HFF-Myc (cell line): ENCODE measurements around the gene OSBPL1A.

ENCODE experiments used
- DNase-seq: peaks from one replicate; pipeline ENCODE4 v3.0.0-alpha.2; 2011; ENCODE audit warnings: low read depth; ENCODE audit errors: extremely low read depth
- H3K4me3 ChIP-seq: replicated peaks from 2 replicates; pipeline ENCODE4 v1.5.1; 2011; ENCODE audit warnings: low read depth, mild to moderate bottlenecking, control low read depth, low read length
- CTCF ChIP-seq: IDR thresholded peaks from 2 replicates; pipeline ENCODE4 v1.5.1; 2012; ENCODE audit warnings: mild to moderate bottlenecking, low read depth, low read length, control low read depth; ENCODE audit errors: missing control alignments

The OSBPL1A gene

DNA sequence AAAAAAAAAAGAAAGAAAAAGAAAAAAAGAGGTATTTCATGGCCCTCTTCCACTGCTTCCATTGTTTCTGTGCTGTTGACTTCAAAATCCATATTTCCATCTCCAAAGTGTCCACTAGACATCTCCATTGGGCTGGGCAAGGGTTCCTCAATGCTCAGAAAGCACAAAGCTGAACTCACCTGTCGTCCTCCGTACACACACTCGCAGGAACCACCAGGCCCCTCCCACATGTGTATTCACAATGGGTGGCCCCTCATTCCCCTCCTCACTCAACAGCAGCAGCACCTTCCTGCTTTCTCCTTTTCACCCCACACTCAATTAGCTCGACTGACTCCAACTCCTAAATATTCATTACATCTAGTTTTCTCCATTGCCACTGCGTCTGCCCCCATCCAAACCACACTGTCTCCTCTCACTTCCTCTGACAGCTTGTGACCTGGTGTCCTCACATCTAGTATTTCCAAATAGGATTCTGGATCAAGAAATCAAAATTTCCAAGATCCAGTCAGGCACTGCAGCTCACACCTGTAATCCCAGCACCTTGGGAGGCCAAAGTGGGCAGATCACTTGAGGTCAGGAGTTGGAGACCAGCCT, 25.2 kb downstream of the OSBPL1A start:
- no peak for DNase-seq
- no peak for TF ChIP-seq CTCF
- no peak overlapping the region for H3K4me3 ChIP-seq

DNA sequence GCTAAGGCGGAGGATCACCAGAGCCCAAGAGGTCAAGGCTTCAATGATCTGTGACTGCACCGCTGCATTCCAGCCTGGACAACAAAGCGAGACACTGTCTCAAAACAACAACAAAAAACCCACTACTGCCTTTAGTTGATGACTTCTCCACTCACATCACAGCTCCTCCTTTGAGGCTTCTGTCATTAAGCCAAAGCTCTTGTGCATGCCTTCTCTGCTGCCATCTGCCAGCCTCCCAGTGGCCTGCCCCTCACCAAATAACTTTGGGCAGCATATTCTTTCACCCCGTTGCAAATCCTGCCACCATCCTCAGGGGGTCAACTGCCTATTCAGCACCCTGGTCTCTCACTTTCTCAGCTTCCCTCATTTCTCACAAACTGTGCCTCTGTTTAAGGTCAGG, 27.5 kb downstream of the OSBPL1A start:
- no peak for TF ChIP-seq CTCF
- H3K4me3 ChIP-seq = no peak overlapping the region
- no peak for DNase-seq

GRCh38 chr18:24369426-24369825, 28.2 kb downstream of the OSBPL1A start:
- no peak for TF ChIP-seq CTCF
- DNase-seq = no peak

GRCh38 chr18:24368749-24369148, 28.9 kb downstream of the OSBPL1A start:
- H3K4me3 ChIP-seq = no peak overlapping the region
- TF ChIP-seq CTCF = no peak
- no peak for DNase-seq

More at GRCh38 chr18:24369426-24369825, 28.2 kb downstream of the OSBPL1A start:
- H3K4me3 ChIP-seq = no peak overlapping the region

DNA sequence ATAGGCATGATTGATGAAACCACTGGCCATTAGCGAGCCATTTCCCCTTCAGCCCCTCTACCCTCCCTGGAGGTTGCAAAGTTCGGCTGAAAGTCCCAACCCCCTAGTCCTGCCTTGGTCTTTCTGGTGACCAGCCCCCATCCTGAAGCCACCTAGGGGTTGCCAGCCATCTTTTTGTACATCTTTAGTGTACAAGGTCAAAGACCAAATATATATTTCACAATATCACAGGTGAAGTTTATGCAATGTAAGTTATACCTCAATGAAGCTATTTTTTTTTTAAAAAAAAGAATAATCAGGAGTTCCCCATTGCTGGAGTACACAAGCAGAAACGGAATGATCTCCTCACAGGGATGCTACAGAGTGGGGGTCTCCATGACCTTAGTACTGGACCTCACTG, 31.3 kb downstream of the OSBPL1A start:
- no peak overlapping the region for H3K4me3 ChIP-seq
- DNase-seq = no peak
- no peak for TF ChIP-seq CTCF

GRCh38 chr18:24364177-24364576, 33.4 kb downstream of the OSBPL1A start:
- no peak overlapping the region for H3K4me3 ChIP-seq
- TF ChIP-seq CTCF = no peak
- no peak for DNase-seq

DNA sequence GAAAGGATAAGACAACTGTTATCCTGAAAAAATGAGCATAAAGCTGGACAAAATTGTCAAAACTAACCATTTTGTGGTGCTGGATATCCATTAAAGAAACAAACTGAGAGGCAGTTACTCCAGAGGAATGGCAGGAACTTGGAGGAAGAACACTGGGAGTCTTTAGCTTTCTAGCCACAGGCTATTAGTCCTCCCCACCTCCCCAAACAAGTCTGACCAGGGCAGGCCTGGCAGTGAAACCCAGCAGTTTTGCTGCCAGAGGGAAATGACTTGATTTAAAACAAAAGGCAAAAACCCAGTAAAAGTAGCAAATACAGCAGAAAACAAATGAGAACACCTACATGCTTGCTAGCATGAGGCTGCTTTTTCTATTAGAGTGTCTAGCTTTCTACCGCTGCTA, 34.9 kb downstream of the OSBPL1A start:
- H3K4me3 ChIP-seq = no peak overlapping the region
- no peak for TF ChIP-seq CTCF
- DNase-seq = no peak
